Activated T-helper 17 cell treated with anti-CD3 and anti-CD28 coated beads, Interleukin-2, amount 50 U/mL, for 72 hours (primary cell): ENCODE results near the gene TMEM192. TPM values are rescaled to one million over a fixed set of nuclear protein-coding genes. Genes with fewer than 3 reads are reported as not detected.
"Not testable (repeated sequence)": the region's sequence is repeated elsewhere in the genome, so short reads cannot be mapped to it uniquely, and the experiment has no call there.

ENCODE experiments used
- ATAC-seq: fragments of 150-1000 bp; cut with Tn5 transposase; replicated peaks from 2 replicates; pipeline ENCODE4 v1.10.0; 2021; ENCODE audit warnings: mild to moderate bottlenecking, moderate library complexity
- H3K27ac Mint-ChIP-seq: one replicate; pipeline ENCODE4 v1.8.0; 2022; ENCODE audit warnings: mixed read lengths
- H3K27me3 Mint-ChIP-seq: one replicate; pipeline ENCODE4 v1.8.0; 2022; ENCODE audit warnings: mixed read lengths
- H3K36me3 Mint-ChIP-seq: one replicate; pipeline ENCODE4 v1.8.0; 2022; ENCODE audit warnings: low read depth, mild to moderate bottlenecking, mixed read lengths
- H3K4me1 Mint-ChIP-seq: one replicate; pipeline ENCODE4 v1.8.0; 2022; ENCODE audit warnings: mixed read lengths
- H3K4me3 Mint-ChIP-seq: one replicate; pipeline ENCODE4 v1.8.0; 2022; ENCODE audit warnings: mild to moderate bottlenecking, mixed read lengths
- H3K9me3 Mint-ChIP-seq: one replicate; pipeline ENCODE4 v1.8.0; 2022; ENCODE audit warnings: mixed read lengths
- total RNA-seq, 2 donors: library from RNA; stranded (reverse); gene quantifications; one replicate each; pipeline ENCODE4 v1.2.3, GENCODE V29; 2022

TMEM192 gene
- total RNA-seq: 10 to 100 TPM in 1 of 2 donors, 1 to 10 TPM in 1; 7.8 to 17.9 TPM

GRCh38 chr4:165112368-165113121, at the start of gene TMEM192:
Gene TMEM192, minus strand, starts transcription at chr4:165112860. Its CDS starts 87 bp downstream, at chr4:165112773.
- H3K4me3 Mint-ChIP-seq: peak within 1 kb of the TSS; percentile 93
- no peaks in the 10 kb centered on the region for H3K9me3 Mint-ChIP-seq
- peak within 1 kb of the TSS; percentile 83 for H3K27ac Mint-ChIP-seq
- H3K36me3 Mint-ChIP-seq: no peaks in the 10 kb centered on the region
- H3K4me1 Mint-ChIP-seq: peaks cover 4% of the 10 kb centered on the region
- H3K27me3 Mint-ChIP-seq: no peaks in the 10 kb centered on the region
- peak; percentile 98 for ATAC-seq

GRCh38 chr4:165158762-165159161, 46.1 kb upstream of the TMEM192 start:
- Mint-ChIP-seq H3K27me3 (peaks cover 28% of the 10 kb centered on the region), H3K36me3 (no peaks in the 10 kb centered on the region), H3K27ac (no peak overlapping the region), H3K9me3 (no peaks in the 10 kb centered on the region), H3K4me3 (no peak overlapping the region), H3K4me1 (no peaks in the 10 kb centered on the region)
- no peak for ATAC-seq

- Mint-ChIP-seq H3K27ac (no peak overlapping the region), H3K9me3 (no peaks in the 10 kb centered on the region), H3K36me3 (no peaks in the 10 kb centered on the region), H3K4me3 (no peak overlapping the region), H3K27me3 (peaks cover 39% of the 10 kb centered on the region), H3K4me1 (no peaks in the 10 kb centered on the region)
- no peak for ATAC-seq
These were observed 44.2 kb upstream of the TMEM192 start for GRCh38 chr4:165156906-165157305.

GRCh38 chr4:165154482-165154881, 41.8 kb upstream of the TMEM192 start:
- H3K9me3 Mint-ChIP-seq: no peaks in the 10 kb centered on the region
- no peak for ATAC-seq
- no peak overlapping the region for H3K4me3 Mint-ChIP-seq
- H3K27ac Mint-ChIP-seq: no peak overlapping the region
- H3K36me3 Mint-ChIP-seq: no peaks in the 10 kb centered on the region
- H3K27me3 Mint-ChIP-seq: peaks cover 49% of the 10 kb centered on the region
- H3K4me1 Mint-ChIP-seq: no peaks in the 10 kb centered on the region

- Mint-ChIP-seq H3K27ac (no peak overlapping the region), H3K4me3 (no peak overlapping the region), H3K27me3 (peaks cover 55% of the 10 kb centered on the region), H3K36me3 (no peaks in the 10 kb centered on the region), H3K9me3 (no peaks in the 10 kb centered on the region), H3K4me1 (no peaks in the 10 kb centered on the region)
- ATAC-seq: no peak
These were observed 39.9 kb upstream of the TMEM192 start for GRCh38 chr4:165152527-165152926.

GRCh38 chr4:165151734-165152133, 39.1 kb upstream of the TMEM192 start:
- Mint-ChIP-seq H3K4me3 (no peak overlapping the region), H3K27ac (no peak overlapping the region), H3K4me1 (no peaks in the 10 kb centered on the region), H3K9me3 (no peaks in the 10 kb centered on the region), H3K36me3 (no peaks in the 10 kb centered on the region), H3K27me3 (peaks cover 51% of the 10 kb centered on the region)
- ATAC-seq: no peak

- H3K36me3 Mint-ChIP-seq: no peaks in the 10 kb centered on the region
- peaks cover 47% of the 10 kb centered on the region for H3K27me3 Mint-ChIP-seq
- H3K9me3 Mint-ChIP-seq: no peaks in the 10 kb centered on the region
- H3K27ac Mint-ChIP-seq: no peak overlapping the region
- ATAC-seq: no peak
- no peaks in the 10 kb centered on the region for H3K4me1 Mint-ChIP-seq
- H3K4me3 Mint-ChIP-seq: no peak overlapping the region
These were observed 37.9 kb upstream of the TMEM192 start for GRCh38 chr4:165150545-165150944.

- Mint-ChIP-seq H3K27me3 (peaks cover 20% of the 10 kb centered on the region), H3K9me3 (no peaks in the 10 kb centered on the region), H3K36me3 (no peaks in the 10 kb centered on the region), H3K4me3 (no peak overlapping the region), H3K4me1 (no peaks in the 10 kb centered on the region), H3K27ac (no peak overlapping the region)
- no peak for ATAC-seq
These were observed 26.2 kb upstream of the TMEM192 start for GRCh38 chr4:165138843-165139242.

GRCh38 chr4:165137205-165137604, 24.5 kb upstream of the TMEM192 start:
- H3K36me3 Mint-ChIP-seq: no peaks in the 10 kb centered on the region
- H3K27me3 Mint-ChIP-seq: peaks cover 23% of the 10 kb centered on the region
- no peak overlapping the region for H3K4me3 Mint-ChIP-seq
- H3K9me3 Mint-ChIP-seq: no peaks in the 10 kb centered on the region
- no peak overlapping the region for H3K27ac Mint-ChIP-seq
- no peaks in the 10 kb centered on the region for H3K4me1 Mint-ChIP-seq
- ATAC-seq: no peak

- Mint-ChIP-seq H3K36me3 (no peaks in the 10 kb centered on the region), H3K4me1 (no peaks in the 10 kb centered on the region), H3K27me3 (peaks cover 24% of the 10 kb centered on the region), H3K27ac (no peak overlapping the region), H3K4me3 (no peak overlapping the region), H3K9me3 (no peaks in the 10 kb centered on the region)
- no peak for ATAC-seq
These were observed 23.9 kb upstream of the TMEM192 start for GRCh38 chr4:165136529-165136928.

GRCh38 chr4:165133150-165133549, 20.5 kb upstream of the TMEM192 start:
- H3K9me3 Mint-ChIP-seq: no peaks in the 10 kb centered on the region
- no peaks in the 10 kb centered on the region for H3K36me3 Mint-ChIP-seq
- H3K4me3 Mint-ChIP-seq: no peak overlapping the region
- no peak for ATAC-seq
- H3K27ac Mint-ChIP-seq: no peak overlapping the region
- peaks cover 32% of the 10 kb centered on the region for H3K27me3 Mint-ChIP-seq
- no peaks in the 10 kb centered on the region for H3K4me1 Mint-ChIP-seq

GRCh38 chr4:165131247-165131832, 18.7 kb upstream of the TMEM192 start:
- Mint-ChIP-seq H3K36me3 (no peaks in the 10 kb centered on the region), H3K9me3 (no peaks in the 10 kb centered on the region), H3K4me1 (no peaks in the 10 kb centered on the region), H3K4me3 (no peak overlapping the region), H3K27me3 (peaks cover 27% of the 10 kb centered on the region), H3K27ac (no peak overlapping the region)
- ATAC-seq: peak; percentile 68

GRCh38 chr4:165129924-165130323, 17.3 kb upstream of the TMEM192 start:
- H3K4me3 Mint-ChIP-seq: no peak overlapping the region
- H3K9me3 Mint-ChIP-seq: no peaks in the 10 kb centered on the region
- no peak overlapping the region for H3K27ac Mint-ChIP-seq
- no peaks in the 10 kb centered on the region for H3K4me1 Mint-ChIP-seq
- no peak for ATAC-seq
- peaks cover 26% of the 10 kb centered on the region for H3K27me3 Mint-ChIP-seq
- H3K36me3 Mint-ChIP-seq: no peaks in the 10 kb centered on the region

GRCh38 chr4:165125869-165126499, 13.3 kb upstream of the TMEM192 start:
- not testable (repeated sequence) for H3K4me3 Mint-ChIP-seq, H3K9me3 Mint-ChIP-seq, H3K4me1 Mint-ChIP-seq, H3K27ac Mint-ChIP-seq, ATAC-seq, H3K36me3 Mint-ChIP-seq
- peaks cover 13% of the 10 kb centered on the region for H3K27me3 Mint-ChIP-seq

- ATAC-seq: no peak
- H3K36me3 Mint-ChIP-seq: no peaks in the 10 kb centered on the region
- peaks cover 13% of the 10 kb centered on the region for H3K27me3 Mint-ChIP-seq
- no peaks in the 10 kb centered on the region for H3K4me1 Mint-ChIP-seq
- no peaks in the 10 kb centered on the region for H3K9me3 Mint-ChIP-seq
- no peak overlapping the region for H3K4me3 Mint-ChIP-seq
- H3K27ac Mint-ChIP-seq: no peak overlapping the region
These were observed 11.8 kb upstream of the TMEM192 start for GRCh38 chr4:165124488-165124887.
